Measurements from ENCODE around the gene MIGA1.

MIGA1 gene

DNA sequence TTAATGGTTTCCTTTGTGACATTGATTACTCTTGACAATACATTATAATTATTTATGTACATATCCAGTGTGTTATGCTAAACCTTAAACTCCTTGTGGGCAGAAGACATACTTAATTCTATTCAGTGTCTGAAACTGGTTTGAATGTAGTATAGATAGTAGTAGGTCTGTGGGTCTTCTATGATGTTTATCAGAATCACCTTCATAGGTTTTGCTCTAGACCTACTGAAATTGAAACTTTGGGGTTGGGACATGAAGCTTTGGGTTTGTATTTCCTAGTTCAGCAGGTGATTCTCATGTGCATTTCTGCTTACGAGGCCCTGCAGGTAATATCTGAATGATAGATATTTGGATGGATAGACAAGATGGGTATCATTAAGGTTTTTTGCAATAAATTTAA, 48.6 kb downstream of the MIGA1 start:
- H3K4me1 ChIP-seq (ENCODE audit: low read length) = peaks cover 4% of the 10 kb centered on the region; the same call in 1 of the 2 replicates
- no peaks in the 10 kb centered on the region for H3K79me2 ChIP-seq (ENCODE audit: low read length)
- TF ChIP-seq, protein P1, sequence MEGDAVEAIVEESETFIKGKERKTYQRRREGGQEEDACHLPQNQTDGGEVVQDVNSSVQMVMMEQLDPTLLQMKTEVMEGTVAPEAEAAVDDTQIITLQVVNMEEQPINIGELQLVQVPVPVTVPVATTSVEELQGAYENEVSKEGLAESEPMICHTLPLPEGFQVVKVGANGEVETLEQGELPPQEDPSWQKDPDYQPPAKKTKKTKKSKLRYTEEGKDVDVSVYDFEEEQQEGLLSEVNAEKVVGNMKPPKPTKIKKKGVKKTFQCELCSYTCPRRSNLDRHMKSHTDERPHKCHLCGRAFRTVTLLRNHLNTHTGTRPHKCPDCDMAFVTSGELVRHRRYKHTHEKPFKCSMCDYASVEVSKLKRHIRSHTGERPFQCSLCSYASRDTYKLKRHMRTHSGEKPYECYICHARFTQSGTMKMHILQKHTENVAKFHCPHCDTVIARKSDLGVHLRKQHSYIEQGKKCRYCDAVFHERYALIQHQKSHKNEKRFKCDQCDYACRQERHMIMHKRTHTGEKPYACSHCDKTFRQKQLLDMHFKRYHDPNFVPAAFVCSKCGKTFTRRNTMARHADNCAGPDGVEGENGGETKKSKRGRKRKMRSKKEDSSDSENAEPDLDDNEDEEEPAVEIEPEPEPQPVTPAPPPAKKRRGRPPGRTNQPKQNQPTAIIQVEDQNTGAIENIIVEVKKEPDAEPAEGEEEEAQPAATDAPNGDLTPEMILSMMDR (IDR thresholded peaks at IDR 0.05; ENCODE audit: low read depth, low read length) = no peak
- TF ChIP-seq EZH2phosphoT487 (IDR thresholded peaks at IDR 0.05; ENCODE audit: low read depth) = no peak
- H3K9ac ChIP-seq (ENCODE audit: low read length) = no peak overlapping the region
- H3K27ac ChIP-seq (ENCODE audit: low read length) = no peak overlapping the region
- 0 out of 2 replicates have a peak, but pooled peaks cover 3% of the 10 kb centered on the region for H4K20me1 ChIP-seq (ENCODE audit: insufficient read depth, low read length)
- no peaks in the 10 kb centered on the region for H3K27me3 ChIP-seq (ENCODE audit: low read depth, low read length)
- H3K36me3 ChIP-seq (replicated peaks; ENCODE audit: low read depth, low read length) = no peaks in the 10 kb centered on the region
- H2AFZ ChIP-seq (ENCODE audit: low read depth, low read length) = no peak overlapping the region
- H3K4me3 ChIP-seq (ENCODE audit: low read length) = no peak overlapping the region
- no peak overlapping the region for H3K4me2 ChIP-seq (ENCODE audit: low read length)
- H3K9me3 ChIP-seq (ENCODE audit: insufficient read depth, low read length) = no peaks in the 10 kb centered on the region

DNA sequence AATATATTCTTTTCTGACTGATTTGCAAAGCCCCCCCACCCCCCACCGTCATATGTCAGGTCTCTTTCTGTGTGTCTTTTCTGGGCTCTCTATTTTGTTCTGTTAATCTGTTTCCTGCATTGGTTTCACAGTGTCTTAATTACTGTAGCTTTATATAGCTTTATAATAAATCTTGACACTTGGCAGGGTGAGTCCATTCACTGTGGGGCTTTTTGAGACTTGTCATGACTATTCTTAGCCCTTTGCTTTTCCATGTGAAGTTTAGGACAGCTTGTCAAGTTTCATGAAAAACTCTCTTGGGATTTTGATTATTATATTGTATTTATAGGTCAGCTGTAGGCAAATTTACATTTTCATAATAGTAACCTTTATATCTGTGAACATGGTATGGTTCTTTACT, 50.4 kb downstream of the MIGA1 start:
- no peaks in the 10 kb centered on the region for H3K79me2 ChIP-seq (ENCODE audit: low read length)
- 0 out of 2 replicates have a peak, but pooled peaks cover 3% of the 10 kb centered on the region for H4K20me1 ChIP-seq (ENCODE audit: insufficient read depth, low read length)
- H3K27me3 ChIP-seq (ENCODE audit: low read depth, low read length) = no peaks in the 10 kb centered on the region
- H3K36me3 ChIP-seq (replicated peaks; ENCODE audit: low read depth, low read length) = no peaks in the 10 kb centered on the region
- no peak overlapping the region for H3K9ac ChIP-seq (ENCODE audit: low read length)
- no peak overlapping the region for H3K4me3 ChIP-seq (ENCODE audit: low read length)
- H3K27ac ChIP-seq (ENCODE audit: low read length) = no peak overlapping the region
- no peak overlapping the region for H3K4me2 ChIP-seq (ENCODE audit: low read length)
- peaks cover 4% of the 10 kb centered on the region; the same call in 1 of the 2 replicates for H3K4me1 ChIP-seq (ENCODE audit: low read length)
- H2AFZ ChIP-seq (ENCODE audit: low read depth, low read length) = no peak overlapping the region
- TF ChIP-seq, protein P1 (IDR thresholded peaks at IDR 0.05; ENCODE audit: low read depth, low read length) = no peak
- H3K9me3 ChIP-seq (ENCODE audit: insufficient read depth, low read length) = no peaks in the 10 kb centered on the region

DNA sequence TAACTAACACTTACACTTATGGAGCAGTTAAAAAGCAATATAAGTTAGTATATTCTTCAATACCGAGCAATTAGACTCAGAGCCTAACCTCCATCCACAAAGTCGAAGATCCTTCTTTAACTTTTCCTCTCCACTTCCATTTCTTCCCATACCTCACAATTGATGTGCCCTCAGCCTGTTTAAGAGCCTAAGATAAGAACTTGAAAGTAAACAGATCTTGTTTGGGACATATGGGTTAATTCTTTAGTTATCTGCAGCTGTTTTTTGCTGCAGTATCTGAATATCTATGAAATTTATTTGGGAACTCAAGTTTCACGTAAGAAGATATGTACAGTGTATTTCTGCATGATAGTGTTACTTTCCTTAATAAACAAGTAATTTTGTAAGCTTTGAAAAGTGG, 51.5 kb downstream of the MIGA1 start:
- Histone ChIP-seq H3K4me1 (ENCODE audit: low read length) (no peaks in the 10 kb centered on the region), H3K4me3 (ENCODE audit: low read length) (no peak overlapping the region), H3K9ac (ENCODE audit: low read length) (no peak overlapping the region), H3K9me3 (ENCODE audit: insufficient read depth, low read length) (no peaks in the 10 kb centered on the region), H3K79me2 (ENCODE audit: low read length) (no peaks in the 10 kb centered on the region), H3K27ac (ENCODE audit: low read length) (no peak overlapping the region), H3K36me3 (replicated peaks; ENCODE audit: low read depth, low read length) (no peaks in the 10 kb centered on the region), H4K20me1 (ENCODE audit: insufficient read depth, low read length) (no peaks in the 10 kb centered on the region), H2AFZ (ENCODE audit: low read depth, low read length) (no peak overlapping the region), H3K27me3 (ENCODE audit: low read depth, low read length) (no peaks in the 10 kb centered on the region), H3K4me2 (ENCODE audit: low read length) (no peak overlapping the region)
- TF ChIP-seq, protein P1 (IDR thresholded peaks at IDR 0.05; ENCODE audit: low read depth, low read length) = no peak
- TF ChIP-seq EZH2phosphoT487 (IDR thresholded peaks at IDR 0.05; ENCODE audit: low read depth) = no peak

DNA sequence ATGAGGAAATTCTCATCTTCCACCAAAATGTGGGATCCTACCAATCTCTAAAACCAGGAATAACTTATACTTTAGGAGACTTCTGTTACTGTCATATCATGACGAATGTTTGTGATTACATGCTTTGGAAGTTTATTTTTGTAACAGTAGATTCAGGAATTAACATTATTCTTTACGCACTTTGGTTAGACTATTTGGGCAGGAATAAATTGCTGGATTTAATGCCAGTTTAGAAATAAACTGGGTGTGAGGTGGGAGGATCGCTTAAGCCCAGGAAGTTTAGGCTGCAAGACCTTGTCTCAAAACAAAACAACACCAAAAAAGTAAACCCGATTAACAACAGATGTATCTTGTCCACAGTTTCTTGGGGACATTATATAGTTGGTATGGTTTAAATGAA, 52.1 kb downstream of the MIGA1 start:
- Histone ChIP-seq H3K27me3 (ENCODE audit: low read depth, low read length) (no peaks in the 10 kb centered on the region), H2AFZ (ENCODE audit: low read depth, low read length) (no peak overlapping the region), H3K79me2 (ENCODE audit: low read length) (no peaks in the 10 kb centered on the region), H3K9me3 (ENCODE audit: insufficient read depth, low read length) (no peaks in the 10 kb centered on the region), H4K20me1 (ENCODE audit: insufficient read depth, low read length) (no peaks in the 10 kb centered on the region), H3K4me1 (ENCODE audit: low read length) (no peaks in the 10 kb centered on the region), H3K4me2 (ENCODE audit: low read length) (no peak overlapping the region), H3K9ac (ENCODE audit: low read length) (no peak overlapping the region), H3K4me3 (ENCODE audit: low read length) (no peak overlapping the region), H3K27ac (ENCODE audit: low read length) (no peak overlapping the region), H3K36me3 (replicated peaks; ENCODE audit: low read depth, low read length) (no peaks in the 10 kb centered on the region)
- TF ChIP-seq EZH2phosphoT487 (IDR thresholded peaks at IDR 0.05; ENCODE audit: low read depth) = no peak
- TF ChIP-seq, protein P1 (IDR thresholded peaks at IDR 0.05; ENCODE audit: low read depth, low read length) = no peak

All from OCI-LY3 (cell line).